GM18505 (cell line): ENCODE measurements around the gene CCDC92B.
"Not testable (repeated sequence)": the region's sequence is repeated elsewhere in the genome, so short reads cannot be mapped to it uniquely, and the experiment has no call there.

Experiments
- ATAC-seq: cut with Tn5 transposase; IDR thresholded peaks from one replicate; pipeline ENCODE4 v1.9.1; 2021; ENCODE audit not compliant: unreplicated experiment
- POLR2A ChIP-seq: IDR thresholded peaks from 4 replicates; pipeline ENCODE4 v1.6.1; 2011; ENCODE audit warnings: borderline replicate concordance; ENCODE audit not compliant: insufficient read depth, insufficient read length; ENCODE audit errors: extremely low read depth

The CCDC92B gene

DNA sequence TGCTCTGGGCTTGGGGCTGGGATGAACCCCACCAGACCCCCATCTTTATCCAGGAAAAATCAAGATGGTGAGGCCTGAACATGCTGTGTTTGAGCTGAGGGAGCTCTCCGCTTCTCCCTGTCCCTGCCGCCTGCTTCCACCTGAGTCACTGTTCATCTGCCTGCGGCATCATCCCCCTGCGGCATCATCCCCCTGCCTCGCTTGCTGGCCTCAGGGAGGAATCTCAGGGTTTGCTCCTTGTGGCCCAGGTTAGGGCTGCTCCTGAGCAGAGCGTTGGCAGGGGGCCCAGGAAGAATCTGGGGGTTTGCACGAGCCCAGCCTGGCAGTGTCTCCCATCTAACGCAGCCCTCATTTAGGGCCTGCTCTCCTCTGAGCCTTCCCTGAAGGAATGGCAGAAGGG lies 35.4 kb upstream of the CCDC92B start:
- ATAC-seq: no peak
- TF ChIP-seq POLR2A: no peak

DNA sequence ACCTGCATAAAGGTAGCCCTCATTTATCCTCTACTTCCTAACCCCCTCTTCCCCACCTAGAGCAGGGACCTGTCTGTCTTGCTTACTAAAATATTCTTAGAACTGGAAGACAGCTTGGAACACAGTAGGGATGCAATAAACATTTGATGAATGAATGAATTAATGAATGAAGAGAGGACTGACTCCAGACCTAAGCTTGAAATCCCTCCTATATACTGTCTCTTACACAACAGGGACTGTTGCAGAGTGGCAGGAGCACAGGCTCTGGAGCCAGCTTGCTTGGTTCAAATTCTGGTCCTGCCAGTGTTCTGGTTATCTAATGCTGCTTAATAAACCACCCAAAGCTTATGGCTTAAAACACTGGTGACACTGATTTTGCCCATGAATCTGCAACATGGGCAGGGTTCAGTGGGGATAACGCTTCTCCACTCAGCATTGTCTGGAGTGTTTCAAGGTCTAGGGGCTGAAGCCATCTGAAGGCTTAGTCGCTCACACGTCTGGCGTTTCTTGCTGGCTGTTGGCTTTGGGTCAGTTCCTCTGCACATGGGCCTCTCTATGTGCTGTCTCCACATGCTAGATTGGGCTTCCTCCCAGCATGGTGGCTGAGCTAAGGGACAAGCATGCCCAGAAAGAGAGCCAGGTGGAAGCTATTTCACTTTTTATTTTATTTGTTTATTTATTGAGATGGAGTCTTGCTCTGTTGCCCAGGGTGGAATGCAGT lies 34.0 kb upstream of the CCDC92B start:
- ATAC-seq: no peak
- no peak for TF ChIP-seq POLR2A

DNA sequence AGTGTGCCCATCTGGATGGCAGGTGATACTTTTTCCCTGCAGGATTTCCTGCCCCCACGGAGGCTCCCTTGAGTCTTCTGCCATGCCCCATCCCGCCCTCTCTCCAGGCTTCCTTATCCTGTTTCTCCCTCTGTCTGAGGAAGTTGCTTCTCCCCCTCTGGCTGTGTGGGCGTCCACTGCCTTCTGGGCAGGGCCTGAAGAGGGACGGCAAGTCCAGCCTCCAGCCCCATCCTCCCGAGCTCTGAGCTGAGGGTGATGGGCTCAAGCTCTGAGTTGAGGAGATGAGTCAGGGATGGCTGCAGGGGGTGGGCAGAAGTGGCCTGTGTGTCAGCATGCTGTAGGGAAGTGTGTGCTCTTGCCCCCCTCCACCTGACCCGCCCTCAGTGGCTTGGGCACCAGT lies 32.6 kb upstream of the CCDC92B start:
- no peak for TF ChIP-seq POLR2A
- ATAC-seq: no peak

DNA sequence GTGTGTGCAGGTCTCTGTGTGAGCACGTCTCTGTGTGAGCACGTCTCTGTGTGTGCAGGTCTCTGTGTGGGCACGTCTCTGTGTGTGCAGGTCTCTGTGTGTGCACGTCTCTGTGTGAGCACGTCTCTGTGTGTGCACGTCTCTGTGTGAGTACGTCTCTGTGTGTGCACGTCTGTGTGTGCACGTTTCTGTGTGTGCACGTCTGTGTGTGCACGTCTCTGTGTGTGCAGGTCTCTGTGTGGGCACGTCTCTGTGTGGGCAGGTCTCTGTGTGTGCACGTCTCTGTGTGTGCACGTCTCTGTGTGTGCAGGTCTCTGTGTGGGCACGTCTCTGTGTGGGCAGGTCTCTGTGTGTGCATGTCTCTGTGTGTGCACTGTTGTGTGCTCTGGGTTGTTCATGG lies 32.1 kb upstream of the CCDC92B start:
- ATAC-seq: not testable (repeated sequence)

DNA sequence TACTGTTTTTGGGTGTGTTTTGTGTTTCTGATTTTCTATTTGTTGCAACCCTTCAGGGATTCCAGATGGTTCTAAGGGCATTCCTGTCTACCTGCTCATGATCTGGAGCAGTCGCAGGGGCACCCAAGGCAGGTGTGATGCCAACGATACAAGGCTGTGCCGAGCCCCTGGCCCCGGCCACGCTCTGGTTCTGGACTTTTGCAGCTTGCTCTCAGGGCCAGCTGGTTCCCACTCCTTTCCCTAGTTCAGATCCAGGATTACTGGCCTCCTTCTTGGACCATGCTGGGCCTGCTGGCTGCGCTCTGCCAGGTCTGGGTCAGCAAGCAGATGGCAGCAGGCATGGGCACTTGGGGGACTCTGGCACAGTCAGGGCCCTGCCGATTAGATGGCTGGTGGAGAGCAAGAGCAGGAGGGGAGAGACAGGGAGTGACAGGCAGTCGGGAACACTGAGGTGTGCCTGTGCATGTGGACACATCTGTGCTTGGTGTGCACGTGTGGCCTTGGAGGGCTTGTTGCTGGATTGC lies 31.5 kb upstream of the CCDC92B start:
- ATAC-seq: no peak
- no peak for TF ChIP-seq POLR2A

DNA sequence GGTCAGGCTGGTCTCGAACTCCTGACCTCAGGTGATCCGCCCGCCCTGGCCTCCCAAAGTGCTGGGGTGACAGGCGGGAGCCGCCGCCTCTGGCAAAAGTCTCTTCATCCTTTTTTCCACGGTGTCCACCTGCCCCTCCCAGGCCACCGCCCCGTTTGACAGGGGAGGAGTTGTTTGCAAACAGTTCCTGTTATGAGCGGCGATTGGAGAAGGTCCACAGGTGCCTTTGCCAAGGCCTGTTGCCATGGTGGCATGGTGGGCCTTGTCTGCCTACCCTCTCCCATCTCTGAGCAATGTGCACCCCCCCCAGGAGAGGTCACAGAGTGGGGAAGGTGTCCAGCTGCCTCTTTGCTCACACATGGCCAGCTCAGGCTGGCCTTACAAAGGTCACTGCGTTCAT lies 30.8 kb upstream of the CCDC92B start:
- no peak for ATAC-seq
- no peak for TF ChIP-seq POLR2A

DNA sequence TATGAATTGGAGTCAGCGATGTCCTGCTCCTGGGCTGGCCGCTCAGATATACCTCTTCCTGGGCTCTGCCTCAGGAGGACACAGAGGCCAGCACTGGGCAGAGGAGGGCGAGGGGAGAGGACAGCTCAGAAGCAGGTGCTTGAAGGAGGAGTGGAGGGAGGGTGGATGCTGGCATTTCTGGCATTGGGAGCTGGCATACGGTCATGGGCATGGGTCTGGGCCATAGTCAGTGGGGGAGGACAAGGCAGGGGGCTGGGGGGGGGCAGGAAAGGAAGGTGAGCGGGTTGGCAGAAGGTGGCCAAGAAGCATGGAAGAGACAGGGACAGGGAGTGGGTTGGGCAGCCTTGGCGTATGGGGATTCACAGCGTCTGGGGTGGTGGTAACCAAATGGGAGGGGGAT lies 30.1 kb upstream of the CCDC92B start:
- no peak for ATAC-seq
- no peak for TF ChIP-seq POLR2A

DNA sequence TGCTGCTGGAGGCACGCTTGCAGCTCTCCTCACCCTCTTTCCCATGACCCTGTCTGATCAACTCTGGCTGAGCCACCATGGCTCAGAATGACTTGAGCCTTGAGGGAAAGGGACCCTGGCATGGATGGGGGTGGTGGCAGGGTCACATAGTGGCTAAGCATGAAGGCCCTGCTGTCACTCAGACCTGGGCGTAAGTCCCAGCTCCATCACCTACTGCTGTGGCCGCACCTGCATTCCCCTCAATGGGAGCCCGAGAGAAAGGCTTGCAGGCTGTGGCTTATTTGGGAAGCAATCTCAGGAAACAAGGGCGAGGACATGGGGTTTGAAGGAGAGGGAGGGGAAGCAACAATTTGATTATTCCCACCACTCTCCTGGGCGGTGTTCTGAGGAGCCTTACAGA lies 29.0 kb upstream of the CCDC92B start:
- TF ChIP-seq POLR2A: no peak
- no peak for ATAC-seq

DNA sequence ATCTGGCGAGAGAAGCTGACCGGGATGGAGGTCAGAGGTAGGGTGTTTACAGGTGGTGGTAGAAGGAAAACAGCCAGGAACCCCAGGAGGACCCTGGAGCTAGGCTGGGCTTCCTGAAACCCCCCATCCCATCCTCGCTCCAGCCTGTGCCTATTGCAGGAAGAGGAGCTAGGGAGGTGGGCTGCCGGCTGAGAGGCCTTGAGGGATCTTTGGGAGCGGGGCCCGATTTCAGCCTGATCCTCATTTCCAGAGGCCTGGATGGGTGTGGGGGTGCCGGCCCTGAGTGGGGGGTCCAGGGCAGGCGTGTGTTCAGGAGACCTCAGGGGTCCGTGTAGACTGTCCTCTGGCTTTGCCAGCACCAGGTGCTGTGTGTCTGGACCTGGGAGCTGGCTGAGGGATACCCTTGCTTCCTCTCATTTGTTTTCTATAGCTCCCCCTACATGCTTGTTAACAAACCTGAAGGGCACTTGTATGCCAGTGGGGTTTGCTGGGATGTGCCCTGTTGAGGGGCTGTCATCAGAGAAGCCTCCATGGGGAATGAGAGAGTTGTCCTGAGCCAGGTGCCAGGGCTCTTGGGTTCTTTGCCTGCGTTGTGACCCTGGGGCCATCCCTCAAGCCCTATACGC lies 27.9 kb upstream of the CCDC92B start:
- no peak for ATAC-seq
- no peak for TF ChIP-seq POLR2A

DNA sequence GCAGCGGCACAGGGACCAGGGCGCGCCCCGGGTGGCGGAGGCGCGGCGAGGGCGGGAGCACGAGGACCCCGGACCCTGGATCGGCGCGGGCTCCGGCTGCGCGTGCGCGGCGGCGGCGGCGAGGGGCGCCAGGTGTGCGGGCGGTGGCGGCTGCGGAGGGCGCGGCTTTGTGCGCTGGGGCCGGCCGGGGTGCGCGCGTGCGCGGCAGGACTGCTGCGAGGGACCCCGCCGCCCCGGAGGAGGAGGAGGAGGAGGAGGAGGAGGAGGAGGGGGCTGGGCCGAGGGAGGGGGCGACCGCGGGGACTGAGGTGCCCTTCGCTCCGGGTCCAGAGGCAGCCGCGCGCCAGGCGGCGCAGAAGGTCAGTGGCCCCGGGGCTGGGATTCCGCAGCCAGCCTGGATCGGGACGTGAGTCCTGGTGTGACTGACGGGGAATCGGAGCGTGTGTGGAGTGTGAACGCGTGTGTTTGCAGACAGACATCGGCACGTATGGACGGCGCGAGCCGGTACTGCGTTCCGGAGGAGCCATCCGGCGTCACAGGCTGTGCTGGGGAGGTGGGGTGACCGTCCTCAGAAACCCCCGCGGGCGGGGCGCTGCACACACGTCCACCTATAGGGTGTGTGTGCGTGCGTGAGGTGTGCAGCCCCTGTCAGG lies 27.3 kb upstream of the CCDC92B start:
- TF ChIP-seq POLR2A: no peak

DNA sequence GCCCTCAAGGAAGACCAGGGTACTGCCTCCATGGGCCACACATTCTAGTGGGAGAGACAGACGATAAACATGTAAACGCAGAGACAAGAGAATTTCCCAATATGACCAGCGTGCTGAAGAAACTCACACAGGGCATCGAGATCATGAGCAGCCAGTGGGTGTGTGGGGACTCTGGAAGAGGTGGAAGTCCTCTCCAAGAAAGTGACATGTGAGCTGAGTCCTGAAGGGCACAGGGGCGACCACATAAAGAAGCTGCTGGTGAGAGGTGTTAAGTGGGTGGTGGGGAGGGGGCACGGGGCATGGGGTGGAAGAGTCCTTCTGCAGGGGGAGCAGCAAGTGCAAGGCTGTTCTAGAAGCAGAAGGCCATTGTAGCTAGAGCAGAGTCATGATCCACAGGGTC lies 25.8 kb upstream of the CCDC92B start:
- ATAC-seq: no peak
- TF ChIP-seq POLR2A: no peak

More for the DNA sequence above, 27.3 kb upstream of the CCDC92B start:
- no peak for ATAC-seq

DNA sequence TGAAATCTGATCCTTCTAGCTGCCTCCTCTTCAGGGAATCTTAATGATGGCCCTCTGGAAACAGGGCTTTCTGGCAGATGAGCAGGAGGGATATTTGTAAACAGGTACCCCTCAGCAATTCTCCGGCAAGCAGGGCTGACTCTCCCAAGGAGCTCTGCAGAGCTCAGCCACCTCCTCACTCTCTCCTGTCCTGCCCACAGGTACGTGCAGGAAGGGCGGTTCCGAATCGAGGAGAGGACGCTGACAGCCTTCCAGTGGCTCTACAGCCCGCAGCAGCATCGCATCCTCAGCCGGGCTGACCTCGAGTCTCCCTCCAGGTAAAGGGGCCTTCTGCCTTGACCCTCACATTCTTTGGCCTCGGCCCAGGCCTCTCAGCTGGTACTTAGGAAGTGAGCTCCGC lies 20.7 kb upstream of the CCDC92B start:
- TF ChIP-seq POLR2A: no peak
- ATAC-seq: no peak

DNA sequence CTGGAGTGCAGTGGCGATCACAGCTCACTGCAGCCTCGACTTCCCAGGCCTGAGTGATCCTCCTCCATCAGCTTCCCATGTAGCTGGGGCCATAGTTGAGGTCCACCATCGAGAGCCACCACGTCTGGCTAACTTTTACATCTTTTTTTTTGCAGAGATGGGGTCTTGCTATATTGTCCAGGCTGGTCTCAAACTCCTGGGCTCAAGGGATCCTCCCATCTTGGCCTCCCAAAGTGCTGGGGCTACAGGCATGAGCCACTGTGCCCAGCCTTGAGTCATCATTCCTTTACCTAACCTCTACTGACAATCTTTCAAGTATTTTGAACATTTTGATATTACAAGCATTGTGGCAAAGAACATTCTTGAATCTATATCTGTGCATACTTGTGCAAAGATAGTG lies 9.4 kb upstream of the CCDC92B start:
- no peak for ATAC-seq
- TF ChIP-seq POLR2A: no peak
